CD4-positive, alpha-beta T cell treated with Interferon gamma for 1 hour (primary cell): ENCODE data around the gene PRAMEF1.
"Not testable (repeated sequence)": the region's sequence is repeated elsewhere in the genome, so short reads cannot be mapped to it uniquely, and the experiment has no call there.

Experiments
- DNase-seq: peaks from one replicate; pipeline ENCODE4 v3.0.0-alpha.2; 2020

Gene PRAMEF1

GRCh38 chr1:12776801-12777557 is 14.2 kb upstream of the PRAMEF1 start:
- DNase-seq, result no peak

DNA sequence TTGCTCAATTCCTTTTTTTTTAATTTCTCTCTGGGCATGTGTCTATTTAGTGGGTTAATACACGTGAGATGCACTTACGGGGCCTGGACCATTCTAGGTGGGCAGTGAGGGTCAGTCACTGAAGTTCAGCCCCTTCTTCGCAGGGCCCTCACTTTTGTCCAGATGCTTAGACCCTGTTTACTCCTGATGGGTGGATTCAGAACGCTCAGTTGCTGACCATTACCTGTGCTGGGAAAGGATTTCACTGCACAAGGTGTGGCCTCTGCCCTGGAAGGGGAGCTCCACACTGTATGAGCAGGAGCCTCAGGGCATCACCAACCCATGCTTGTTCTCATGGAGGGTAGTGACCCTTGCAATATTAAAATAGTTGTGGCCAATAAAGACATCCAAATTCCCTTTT is 13.1 kb upstream of the PRAMEF1 start:
- DNase-seq, result no peak

- DNase-seq, result no peak
Measured at GRCh38 chr1:12778907-12779306, 12.3 kb upstream of the PRAMEF1 start.

DNA sequence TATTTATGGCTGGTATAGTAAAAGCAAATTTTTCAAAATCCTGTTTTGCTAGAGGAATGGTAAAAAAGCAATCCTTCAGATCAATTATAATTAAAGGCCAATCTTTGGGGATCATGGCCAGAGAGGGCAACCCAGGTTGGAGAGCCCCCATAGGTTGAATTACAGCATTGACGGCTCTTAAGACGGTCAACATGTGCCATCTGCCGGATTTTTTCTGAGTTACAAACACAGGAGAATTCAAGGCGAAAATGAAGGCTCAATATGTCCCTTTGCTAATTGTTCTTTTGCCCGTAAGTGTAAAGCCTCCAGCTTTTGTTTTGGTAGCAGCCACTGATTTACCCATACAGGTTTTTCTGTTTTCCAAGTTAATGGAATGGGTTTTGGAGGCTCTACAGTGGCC is 9.7 kb upstream of the PRAMEF1 start:
- not testable (repeated sequence) for DNase-seq

GRCh38 chr1:12783783-12784182 is 7.4 kb upstream of the PRAMEF1 start:
- DNase-seq, result not testable (repeated sequence)

DNA sequence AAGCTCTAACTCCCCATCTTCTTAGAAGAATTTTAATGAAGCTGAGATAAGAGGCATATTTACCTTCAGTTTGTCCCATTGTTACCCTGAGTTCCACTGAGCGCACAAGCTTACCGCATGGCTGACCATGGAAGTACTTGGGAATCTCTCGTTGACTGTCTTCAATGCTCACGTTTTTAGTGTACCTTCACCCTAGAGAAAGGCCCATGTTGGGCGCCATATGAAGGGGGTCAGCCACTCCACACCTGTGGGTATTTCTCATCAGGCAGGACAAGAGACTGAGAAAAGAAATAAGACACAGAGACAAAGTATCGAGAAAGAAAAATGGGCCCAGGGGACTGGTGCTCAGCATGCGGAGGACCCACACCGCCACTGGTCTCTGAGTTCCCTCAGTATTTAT is 6.5 kb upstream of the PRAMEF1 start:
- not testable (repeated sequence) for DNase-seq

GRCh38 chr1:12798911-12799310 is 7.7 kb downstream of the PRAMEF1 start:
- DNase-seq, result no peak

GRCh38 chr1:12799730-12800129 is 8.5 kb downstream of the PRAMEF1 start:
- DNase-seq, result no peak

- no peak for DNase-seq
Measured at GRCh38 chr1:12809933-12810332, 18.7 kb downstream of the PRAMEF1 start.

GRCh38 chr1:12810691-12811408 is 19.7 kb downstream of the PRAMEF1 start:
- DNase-seq, result no peak

DNA sequence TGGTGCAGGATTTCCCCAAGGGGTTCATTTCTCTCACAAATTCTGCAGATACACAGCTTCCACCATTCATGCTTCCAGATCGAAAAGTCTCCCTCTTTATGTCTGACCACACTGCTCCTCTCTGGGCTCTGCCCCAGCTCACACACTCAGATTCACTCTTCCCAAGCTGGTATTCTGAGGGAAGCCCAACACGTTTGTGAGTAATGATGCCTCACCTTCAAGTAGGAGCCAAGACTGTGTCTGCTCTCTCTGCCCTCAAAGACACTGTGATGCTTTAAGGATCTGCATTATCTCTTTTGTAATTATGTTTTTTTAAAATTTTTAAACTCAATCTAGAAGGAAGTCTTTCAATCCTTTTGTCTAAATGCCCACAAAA is 20.2 kb downstream of the PRAMEF1 start:
- DNase-seq, result no peak

DNA sequence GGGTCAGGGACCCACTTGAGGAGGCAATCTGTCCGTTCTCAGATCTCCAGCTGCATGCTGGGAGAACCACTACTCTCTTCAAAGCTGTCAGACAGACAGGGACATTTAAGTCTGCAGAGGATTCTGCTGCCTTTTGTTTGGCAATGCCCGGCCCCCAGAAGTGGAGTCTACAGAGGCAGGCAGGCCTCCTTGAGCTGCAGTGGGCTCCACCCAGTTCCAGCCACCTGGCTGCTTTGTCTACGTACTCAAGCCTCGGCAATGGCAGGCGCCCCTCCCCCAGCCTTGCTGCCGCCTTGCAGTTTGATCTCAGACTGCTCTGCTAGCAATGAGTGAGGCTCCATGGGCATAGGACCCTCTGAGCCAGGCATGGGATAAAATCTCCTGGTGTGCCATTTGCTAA is 27.9 kb downstream of the PRAMEF1 start:
- not testable (repeated sequence) for DNase-seq

DNA sequence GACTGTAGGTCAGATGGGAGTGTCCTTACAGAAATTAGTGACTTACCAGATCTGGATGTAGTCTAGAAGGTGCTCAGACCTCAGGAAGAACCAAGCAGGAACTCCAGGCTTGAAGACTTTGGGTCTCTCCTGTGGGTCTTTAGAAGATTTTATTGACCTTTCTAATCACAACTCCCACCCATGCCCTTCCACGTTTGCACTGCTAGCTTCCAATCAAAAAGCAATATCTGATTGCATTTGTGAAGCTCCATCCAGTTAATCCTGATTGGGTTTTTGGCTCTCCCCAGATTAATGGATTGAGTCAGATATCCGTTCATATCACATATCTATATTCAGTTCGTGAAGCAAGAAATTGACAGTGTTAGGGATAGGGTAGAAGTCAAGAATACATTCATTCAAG is 40.1 kb downstream of the PRAMEF1 start, which contains the start of gene PRAMEF11:
Gene PRAMEF11 (minus strand): TSS at position 101 of the 400 bp plus-strand sequence. CDS start 2,621 bp downstream, outside the sequence.
- DNase-seq, result not testable (repeated sequence)

GRCh38 chr1:12833251-12833650 is 42.1 kb downstream of the PRAMEF1 start:
- DNase-seq, result not testable (repeated sequence)
